GM18502 (cell line): Measurements from ENCODE around the gene AUTS2.
A peak's percentile ranks its signal among the peaks of the same experiment; 100 is the strongest.

Source experiments
- ATAC-seq: cut with Tn5 transposase; IDR thresholded peaks from one replicate; pipeline ENCODE4 v1.9.1; 2021; ENCODE audit warnings: mild to moderate bottlenecking; ENCODE audit not compliant: unreplicated experiment, poor library complexity

Gene AUTS2

DNA sequence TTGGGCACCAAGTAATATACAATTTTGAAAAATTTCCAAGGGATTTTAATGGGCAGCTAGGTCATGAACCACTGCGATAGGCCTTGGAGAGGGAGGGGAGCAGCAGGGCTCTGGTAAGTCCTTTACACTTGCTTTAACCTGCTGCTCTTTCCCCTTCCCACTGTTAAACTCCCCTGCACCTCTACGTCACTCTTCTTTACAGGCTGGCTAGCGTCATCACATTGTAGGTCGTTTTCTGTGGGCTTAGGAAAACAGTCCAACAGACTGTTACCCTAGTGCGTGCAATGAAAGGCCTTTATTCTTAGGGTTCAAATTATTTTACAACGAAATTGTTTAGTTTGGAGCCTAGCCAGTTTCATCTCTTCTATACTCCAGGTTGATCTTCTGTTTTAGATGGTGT lies 235.7 kb downstream of the AUTS2 start:
- no peak for ATAC-seq

DNA sequence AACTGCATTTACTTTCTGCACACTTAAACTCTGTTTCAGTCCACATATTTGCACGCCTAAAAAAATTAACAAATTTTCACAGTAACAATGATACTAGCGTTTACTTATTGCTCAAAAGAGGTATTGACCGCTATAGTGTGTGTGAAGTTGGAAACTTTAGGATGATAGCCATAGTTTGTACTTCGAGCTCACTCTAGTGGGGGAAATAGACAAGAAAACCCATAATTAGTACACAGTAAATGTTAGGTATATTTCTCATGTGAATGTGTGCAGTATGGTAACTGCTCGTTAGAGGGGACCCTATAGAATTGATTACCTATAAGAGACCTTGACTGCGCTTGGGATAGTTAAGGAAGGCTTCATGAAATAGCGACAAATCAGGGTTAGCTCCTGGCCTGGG lies 238.4 kb downstream of the AUTS2 start:
- no peak for ATAC-seq

DNA sequence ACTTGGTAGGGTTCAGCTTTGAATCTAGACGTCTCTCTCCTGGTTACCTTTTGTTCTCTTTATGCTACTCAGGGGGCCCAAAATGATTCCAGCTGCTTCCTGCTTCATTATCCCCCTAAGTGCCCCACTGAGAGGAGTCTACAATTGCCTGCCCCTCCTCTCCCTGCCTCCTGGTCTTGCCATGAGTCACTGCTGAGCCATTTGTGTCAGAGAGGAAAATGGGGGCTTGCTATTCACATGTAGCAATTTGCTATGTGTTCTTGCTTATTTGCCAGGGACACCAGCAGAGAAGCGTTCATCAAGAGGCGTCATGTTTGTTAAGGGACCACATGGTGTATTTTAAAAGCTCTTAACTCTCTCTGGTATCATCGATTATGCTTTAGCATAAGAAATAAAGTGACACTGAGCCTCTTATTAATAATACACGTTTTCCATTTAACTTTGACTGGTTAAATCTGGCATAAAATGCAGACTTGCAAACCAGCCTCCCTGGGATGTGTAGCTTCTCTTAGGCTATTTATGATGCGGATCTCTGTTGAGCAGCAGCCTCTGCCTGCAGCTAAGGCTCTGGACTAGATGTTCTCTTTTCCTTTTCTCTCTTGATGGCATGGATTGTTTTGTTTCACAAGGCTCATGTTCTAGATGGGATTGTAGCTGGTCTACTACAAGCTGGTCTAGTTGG lies 239.3 kb downstream of the AUTS2 start:
- ATAC-seq = no peak

DNA sequence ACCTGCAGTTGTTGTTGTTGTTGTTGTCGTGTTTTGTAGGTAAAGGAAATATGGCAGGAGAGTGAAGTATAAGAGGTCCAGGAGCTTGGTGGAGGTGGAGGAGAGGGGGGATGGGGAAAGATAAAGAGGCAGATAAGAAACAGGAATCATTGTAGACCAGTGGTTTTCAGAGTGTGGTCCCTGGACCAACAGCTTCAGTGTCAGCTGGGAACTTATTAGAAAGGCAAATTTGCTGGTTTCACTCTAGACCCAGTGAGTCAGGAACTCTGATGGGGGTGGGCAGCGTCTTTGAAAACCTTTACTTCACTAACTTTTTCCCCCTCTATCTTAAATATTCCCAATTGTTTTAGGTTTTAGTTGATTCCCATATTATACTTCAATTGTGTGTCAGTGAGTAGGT lies 241.5 kb downstream of the AUTS2 start:
- ATAC-seq = peak; percentile 55

DNA sequence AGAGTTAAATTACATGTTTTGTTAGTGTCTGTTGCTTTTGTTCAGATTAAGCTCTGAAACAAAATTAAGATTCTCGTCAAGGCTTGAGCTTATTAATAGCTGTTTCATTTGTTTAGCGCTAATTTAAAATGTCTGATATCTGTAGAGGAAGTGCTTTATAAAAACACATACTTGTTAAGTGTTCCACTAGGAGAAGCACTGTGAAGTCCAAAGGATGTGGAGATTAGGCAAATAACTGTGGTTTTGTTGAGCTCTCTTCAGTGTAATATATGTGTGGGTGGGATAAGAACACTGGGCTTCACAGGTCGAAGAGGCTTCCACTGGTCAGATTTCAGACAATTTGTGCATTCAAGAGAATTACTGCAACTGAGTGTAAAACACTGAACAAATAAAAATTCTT lies 242.0 kb downstream of the AUTS2 start:
- ATAC-seq = no peak

DNA sequence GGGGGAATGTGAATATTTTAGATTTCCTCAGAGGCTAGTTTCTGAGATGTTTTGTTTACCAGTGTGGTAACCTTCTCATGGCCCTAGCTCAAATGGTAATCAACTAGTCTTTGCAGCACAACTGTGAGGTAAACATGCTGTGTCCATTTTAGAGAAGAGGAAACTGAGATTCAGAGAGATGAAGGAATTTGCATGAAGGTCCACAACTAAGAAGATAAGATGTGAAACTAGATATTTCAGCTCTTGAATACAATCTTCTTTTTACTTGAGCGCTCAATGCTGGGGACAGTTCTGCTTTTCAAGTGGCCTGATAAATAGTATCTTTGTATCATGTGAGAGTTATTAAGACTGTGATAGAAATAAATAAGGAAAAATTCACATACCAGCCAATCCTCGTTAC lies 245.4 kb downstream of the AUTS2 start:
- ATAC-seq = peak; percentile 69

DNA sequence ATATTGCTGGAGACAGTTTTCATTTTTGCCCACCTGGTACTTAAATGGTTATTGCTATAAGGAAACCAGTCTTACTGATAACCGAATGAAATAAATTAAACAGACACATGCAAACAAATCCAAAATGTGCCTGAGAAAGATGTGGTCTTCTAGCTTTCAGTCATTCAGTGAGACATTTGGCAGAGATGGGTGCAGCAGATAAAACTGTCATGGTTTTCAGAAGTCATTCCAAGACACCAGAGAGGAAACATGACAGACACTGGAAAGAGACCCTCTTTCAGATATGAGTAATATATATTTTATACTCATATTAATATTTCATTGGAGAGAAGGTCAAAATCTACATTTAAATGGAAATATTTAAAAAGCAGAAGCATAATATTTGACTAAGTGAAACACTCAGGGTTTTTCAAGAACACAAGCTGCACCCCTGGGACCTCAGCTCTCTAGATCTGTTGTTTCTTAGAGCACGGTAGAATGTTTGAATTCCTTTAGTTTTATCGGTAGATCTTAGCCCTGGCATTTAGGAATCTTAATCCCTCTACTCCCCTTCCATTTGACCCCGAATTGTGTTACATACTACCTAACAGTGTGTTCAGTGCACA lies 246.1 kb downstream of the AUTS2 start:
- ATAC-seq = peak; percentile 65

DNA sequence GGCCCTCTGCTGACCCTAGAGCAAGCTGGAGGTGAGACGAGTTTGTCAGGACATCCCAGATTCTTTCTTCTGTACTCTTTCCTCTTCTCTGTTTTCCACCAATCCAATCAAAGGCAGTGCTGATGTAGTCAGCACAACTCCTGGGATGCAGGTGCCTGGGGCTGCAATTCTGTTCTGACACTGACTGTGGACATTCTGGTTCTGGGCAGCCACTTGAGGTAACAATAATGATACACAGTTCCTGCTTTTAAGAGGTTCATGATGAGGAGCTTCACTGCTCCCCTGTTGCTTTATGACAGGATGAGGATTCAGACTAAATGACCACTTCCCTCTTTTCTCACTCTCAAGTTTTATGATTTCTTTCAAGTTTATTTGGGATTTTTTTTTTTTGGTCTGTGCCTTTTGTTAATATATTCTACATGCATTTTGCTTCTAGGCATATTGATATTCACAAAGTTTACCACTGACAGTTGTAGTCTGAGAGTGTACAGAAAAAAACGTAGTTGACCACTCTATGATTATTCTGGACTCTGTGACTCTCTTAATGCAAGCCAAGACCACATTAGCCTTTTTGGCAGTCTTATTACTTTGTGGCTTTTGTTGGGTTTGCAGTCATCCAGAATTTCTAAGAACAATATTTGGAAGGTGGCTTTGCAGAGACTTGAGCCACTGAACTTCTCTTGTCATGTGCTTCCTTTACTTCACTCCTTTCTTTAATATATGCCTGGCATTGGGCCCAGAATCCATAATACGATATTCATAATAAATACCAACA lies 247.6 kb downstream of the AUTS2 start:
- no peak for ATAC-seq

DNA sequence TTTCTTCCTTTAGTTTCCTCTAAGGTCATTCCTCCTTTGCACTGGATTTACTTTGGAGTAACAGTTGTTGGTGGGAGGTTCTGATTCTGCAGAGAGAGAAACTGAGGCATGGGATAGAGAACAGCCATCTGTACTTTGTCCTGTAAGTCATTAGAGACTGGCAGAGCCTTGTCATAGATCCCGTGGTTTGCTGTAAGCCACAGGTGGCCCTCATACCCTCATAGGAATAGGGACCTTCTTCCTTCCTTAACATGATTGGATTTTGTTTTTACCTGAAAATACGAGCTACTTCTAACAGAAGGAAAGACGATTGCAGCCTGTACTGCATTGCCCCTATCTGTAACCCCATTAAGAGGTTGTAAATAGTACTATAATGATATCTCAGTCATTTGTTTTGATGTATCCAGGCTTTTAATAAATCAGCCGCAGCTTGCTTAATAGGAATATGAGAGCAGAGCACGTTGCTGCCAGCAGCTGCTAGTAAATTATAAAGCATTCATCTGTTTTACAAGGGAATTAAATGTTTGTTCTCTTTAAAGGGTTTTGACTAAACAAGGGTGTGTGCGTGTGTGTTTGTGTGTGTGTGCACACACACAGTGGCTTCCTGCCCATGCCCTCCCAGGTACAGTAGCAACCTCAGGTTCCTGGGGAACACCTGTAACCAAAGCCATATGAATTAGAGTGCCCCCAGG lies 249.8 kb downstream of the AUTS2 start:
- ATAC-seq = no peak

DNA sequence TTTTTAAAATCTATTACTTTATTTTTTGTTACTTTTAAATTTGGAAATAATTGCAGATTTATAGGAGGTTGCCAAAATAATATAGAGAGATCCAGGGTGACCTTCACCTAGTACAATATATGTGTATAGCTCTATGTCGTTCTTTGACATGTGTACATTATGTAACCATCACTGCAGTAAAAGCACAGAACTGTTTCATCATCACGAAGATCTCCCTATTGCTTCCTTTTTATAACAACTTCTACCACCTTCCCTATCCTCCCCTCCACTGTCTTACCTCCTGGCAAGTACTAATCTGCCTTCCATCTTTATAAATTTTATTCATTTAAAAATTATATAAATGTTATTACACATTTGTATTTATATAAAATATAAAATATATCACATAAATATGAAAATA lies 251.0 kb downstream of the AUTS2 start:
- ATAC-seq = no peak

DNA sequence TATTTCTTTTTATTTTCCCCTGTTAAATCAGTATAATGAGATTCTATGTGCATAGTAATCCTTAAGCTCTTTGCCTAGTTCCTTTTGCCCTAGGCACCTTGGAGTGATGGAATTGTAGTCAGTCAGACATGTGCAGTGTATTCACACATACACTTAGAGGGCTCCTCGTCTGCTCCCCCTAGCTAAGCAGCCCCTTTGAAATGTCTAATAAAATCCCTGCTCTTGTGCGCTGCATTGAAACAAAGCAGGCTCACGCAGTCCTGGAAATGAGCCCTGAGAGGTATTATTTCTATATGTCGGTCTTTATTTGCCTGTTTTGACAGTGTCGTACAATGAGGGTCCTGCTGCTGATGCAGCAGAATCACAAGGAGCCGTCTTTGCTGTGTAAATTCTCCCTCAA lies 258.7 kb downstream of the AUTS2 start:
- no peak for ATAC-seq

DNA sequence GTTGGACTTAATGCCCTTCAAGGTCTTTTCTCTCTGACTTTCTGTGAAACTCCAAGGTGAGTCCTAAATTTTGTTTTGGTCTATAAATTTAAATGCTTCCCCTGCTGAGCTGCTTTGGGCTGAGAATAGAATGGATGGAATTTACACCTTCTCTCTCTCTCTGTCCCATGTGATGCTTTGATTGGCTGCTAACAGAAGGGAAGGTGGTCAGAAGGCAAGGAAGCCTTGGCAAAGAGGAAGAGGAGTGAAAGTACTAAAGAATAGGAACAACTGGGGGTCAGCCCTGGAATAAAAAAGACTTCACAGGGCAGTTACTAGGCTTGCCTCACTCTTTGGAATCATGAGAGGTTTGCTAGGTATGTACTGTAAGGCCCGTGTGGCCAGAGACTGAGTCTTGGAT lies 260.2 kb downstream of the AUTS2 start:
- ATAC-seq = no peak

DNA sequence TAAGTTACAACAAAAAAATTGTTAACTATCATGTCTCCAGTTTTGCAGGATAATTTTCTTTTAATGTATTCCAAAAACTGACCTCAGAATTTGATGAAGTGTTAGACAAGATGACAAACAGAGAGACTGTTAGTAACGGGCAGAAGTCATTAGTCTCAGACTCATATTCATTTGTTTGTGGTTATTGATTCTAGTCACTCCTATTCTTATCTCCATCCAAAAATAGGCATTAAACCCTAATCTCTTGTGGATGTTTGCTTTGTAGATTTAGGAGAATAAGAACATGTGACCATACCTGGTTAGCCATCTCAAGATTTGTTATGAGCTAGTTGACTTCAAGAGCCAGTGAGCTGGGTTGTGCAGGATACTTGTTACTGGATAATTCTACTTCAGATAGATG lies 261.1 kb downstream of the AUTS2 start:
- ATAC-seq = peak; percentile 62

DNA sequence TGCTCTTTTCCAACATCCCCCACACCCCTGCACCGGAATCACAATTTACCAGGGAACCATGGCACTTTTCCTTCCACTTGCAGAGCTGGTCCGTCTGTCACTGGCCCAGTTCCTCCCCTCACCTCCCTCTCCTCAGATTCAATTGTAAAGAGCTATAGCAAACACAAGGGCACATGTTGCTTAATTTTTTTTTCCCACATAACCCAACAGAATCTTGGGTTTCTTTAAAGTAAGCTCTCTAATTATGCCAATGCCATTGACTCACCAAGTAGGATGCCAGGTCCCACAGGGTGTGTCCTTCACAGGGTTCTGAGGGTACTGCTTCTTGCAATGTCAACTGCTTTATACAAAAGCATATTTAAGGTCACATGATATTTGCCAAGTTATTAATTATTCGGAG lies 262.2 kb downstream of the AUTS2 start:
- no peak for ATAC-seq

DNA sequence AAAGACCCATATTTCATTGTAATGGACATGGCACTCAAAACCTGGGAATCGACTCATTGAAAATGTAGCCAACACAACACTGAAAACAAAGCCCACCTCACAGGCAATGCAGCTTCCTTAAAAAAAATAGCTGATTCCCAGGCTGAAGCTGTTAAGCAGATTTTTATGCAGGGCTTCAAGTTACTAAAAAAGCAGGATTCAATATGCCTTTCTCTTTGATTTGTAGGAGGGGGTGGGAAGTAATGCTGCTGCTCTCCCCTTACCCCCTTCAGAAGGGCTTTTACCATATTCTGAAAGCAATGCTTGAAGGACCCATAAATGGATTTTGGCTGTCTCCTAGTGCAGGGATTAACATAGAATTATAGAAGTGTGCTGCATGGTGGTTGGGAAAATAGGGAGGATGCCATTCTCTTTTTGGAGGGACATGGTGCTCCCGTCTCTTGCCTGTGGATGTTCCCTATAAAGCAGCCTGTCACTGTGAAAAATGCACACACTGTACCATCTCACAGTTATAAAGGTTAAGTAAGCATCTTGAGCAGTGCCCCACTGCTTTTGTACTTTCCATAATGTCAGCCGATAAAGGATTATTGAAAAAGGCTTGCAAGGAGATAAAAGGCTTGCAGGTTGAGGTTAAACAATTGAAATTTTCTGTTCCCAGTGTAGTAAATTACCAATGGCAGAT lies 262.8 kb downstream of the AUTS2 start:
- no peak for ATAC-seq

DNA sequence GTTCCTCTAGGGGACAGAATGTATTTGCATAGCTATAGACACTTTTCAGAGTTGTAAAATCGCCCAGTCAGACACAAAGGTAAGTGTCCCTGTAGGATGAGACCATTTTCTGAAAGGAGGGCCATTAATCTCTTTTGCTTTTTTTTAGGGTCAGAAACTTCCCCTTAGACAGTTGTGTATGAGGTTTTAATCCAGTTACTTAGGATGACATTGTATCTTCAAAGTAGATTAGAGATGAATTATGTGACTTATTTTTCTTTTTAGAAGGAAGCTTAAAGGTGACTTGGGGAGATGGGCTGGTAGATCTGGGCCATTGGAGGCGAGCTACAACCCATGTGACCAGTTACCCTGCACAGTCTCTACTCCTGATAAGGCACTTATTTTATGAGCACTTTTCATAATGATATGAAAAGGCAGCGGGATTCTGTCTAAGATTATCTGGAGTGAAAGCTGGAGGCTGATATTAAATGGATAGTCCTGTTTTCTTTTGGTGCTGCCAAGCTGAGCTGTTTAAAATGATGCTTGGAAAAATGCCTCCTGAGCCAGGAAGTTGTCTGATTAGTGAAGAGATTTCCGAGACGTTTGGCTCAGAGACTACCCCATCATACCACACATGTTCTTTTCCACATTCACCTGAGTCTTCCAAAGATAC lies 264.3 kb downstream of the AUTS2 start:
- no peak for ATAC-seq

DNA sequence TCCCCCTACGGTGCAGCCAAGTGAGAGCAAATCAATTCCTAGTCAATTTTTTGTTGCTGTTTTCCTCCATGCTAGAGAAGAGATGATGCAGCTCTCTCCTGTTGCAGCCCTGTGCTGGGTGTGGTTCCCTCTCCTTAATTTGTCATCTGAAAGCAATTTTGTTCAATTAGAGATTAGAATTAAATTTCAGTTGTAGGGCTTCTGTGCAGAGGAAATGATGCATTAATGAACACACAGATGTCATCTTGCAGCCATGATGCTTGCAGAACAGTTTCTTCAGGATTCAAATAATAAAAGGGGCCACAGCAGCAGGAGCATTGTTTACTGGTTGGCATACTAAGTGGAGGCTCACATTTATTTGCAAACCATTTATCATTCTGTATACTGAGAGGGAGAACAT lies 266.0 kb downstream of the AUTS2 start:
- no peak for ATAC-seq

DNA sequence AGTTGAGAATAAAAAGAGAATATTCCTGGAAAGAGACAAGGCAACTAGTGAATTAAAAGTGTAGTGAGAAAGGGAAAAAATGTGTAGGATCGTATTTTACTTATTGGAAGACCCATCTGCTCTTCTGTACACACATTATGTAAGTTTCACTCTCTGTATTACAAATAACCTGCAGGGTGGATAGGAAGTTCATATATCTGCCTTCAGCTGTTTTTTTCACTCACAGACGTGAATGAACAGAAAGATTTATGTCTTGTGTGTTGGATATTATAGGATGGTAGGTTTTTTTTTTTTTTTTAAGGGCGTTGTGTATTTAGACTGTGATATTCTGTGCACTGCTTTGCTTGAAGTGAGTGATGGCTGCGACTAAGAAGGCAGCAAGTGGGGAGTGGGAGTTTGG lies 266.5 kb downstream of the AUTS2 start:
- peak; percentile 78 for ATAC-seq

DNA sequence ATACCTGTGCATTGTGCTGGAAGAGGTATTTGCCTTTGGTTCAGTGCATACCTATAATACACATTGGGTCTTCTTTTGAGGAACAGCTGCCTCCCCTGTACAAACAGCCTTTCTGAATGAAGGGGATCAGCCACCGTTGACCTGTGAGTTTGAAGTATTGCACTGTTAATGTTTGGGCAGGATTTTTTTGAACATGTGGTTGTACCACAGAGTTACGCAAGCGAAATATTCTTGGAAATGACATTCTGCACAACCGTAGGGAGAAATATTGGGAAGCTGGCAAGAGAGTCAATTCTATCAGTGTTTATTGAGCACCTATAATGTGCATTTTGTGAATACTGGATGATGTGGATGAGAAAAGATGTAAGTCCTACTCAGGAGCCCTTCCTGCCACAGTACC lies 270.6 kb downstream of the AUTS2 start:
- no peak for ATAC-seq
